H54 (cell line): Measurements from ENCODE around the gene CDH22.

ENCODE experiments used
- DNase-seq: peaks from one replicate; pipeline ENCODE4 v3.0.0; 2011; ENCODE audit warnings: low spot score, mixed read lengths; ENCODE audit not compliant: insufficient read length
- FAIRE-seq: peaks from 3 replicates; lab custom pipeline; 2011; peaks lifted over from hg19 to GRCh38; lab: Jason Lieb, UNC
- POLR2A ChIP-seq: IDR thresholded peaks from 2 replicates; pipeline ENCODE4 v1.6.1; 2011; ENCODE audit warnings: low read depth, mild to moderate bottlenecking, low read length

Gene CDH22

DNA sequence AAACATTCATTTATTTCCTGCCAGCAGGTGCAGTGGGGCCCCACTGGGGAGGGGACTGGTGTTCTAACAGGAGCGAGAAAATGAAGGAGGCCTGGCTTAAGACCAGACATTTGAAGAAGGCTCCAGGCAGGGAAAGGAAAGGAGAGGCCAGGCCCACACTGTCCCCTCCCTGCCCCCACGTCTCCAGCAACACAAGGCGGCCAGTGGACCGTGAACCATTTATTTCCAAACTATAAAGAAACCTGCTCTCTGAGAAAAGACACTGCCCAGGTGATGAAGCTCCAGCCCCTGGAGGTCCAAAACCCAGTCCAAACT, 41.4 kb upstream of the CDH22 start:
- DNase-seq (no peak), FAIRE-seq (no peak)
- TF ChIP-seq POLR2A: no peak

GRCh38 chr20:46349035-46349741, 40.9 kb upstream of the CDH22 start:
- TF ChIP-seq POLR2A: no peak
- no peak for FAIRE-seq

DNA sequence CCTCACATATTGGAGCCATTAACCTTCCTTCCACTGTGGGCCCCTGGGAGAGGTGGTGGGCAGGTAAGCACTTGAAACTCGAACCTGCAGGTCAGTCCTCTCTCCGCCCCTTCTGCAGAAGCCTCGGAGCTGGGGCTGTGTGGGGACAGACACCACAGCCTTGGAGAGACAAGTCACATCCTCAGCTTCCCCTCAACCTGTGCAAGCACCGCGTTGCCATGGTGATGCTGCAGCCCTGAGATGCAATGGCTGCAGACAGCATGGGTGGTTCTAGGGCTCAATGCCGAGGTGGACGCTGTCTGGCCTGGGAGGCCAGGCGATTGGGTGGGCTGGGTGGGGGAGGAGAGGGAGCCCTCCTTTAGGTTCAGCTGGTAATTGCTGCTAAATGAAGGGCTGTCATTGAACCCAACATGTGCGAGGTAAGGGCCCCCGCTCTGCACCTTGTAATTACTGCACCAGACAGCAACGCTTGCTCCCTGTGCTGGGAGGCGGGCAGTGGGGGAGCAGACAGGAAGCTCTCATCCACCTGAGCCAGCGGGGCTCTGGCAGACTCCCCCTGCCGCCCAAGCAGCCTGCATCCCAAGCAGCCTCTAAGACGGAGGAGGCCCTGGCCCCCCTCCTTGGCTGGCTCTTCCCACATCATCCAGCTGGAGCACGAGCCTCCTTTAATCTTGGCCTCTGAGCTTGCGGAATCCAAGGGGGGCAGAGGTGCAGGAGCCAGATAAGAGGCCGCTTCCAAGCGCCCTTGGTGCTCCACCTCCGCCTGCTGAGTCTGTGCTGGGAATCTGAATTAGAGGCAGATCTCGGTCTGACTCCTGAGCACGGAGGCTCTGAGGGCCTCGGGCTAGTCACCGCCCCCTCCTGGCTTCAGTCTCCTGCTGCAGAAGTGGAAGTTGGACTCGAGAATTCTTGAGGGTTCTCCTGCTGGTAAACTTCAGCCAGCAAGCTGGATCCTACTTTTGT, 39.8 kb upstream of the CDH22 start:
- no peak for TF ChIP-seq POLR2A
- FAIRE-seq: no peak
- DNase-seq: no peak

More at GRCh38 chr20:46349035-46349741, 40.9 kb upstream of the CDH22 start:
- DNase-seq: peak; percentile 69

DNA sequence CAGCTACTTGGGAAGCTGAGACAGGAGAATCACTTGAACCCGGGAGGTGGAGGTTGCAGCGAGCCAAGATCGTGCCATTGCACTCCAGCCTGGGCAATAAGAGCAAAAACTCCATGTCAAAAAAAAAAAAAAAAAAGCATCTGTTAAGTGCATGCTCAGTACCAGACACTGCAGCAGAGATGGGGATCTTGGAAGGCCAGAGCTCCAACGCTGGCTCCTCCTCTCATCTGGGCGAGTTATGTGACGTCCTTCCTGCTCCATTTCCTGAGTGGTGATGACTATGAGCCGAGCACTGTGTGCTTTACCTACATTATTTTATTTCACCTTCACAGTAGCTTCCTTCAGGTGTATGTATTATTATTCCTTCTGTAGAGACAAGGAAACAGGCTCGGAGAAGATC, 38.5 kb upstream of the CDH22 start:
- TF ChIP-seq POLR2A: no peak
- FAIRE-seq (no peak), DNase-seq (no peak)

DNA sequence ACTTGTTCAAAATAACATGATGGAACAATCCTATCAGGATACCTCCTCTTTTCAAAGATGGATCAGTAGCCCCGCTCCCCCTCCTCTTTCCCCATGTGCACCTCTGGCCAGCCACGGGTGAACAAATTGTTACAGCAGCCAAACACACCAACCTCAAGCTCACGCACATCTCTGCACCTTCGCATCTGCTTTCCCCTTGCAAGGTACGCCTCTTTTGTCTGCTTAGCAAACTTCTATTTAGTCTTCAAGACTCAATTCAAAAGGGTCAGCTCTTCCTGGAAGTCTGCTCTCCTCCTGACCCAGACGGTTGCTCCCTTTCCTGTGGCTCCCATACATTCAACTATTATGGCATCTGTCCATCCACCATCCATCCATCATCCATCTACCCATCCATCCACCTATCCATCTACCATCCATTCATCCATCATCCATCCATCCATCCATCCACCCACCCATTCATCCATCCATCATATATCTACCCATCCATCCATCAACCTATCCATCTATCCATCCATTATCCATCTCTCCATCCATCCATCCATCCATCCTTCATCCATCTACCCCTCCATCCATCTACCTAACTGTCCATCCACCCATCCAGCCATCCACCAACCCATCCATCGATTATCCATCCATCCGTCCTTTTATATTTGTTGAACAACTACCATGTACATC, 36.3 kb upstream of the CDH22 start:
- TF ChIP-seq POLR2A: no peak
- DNase-seq: no peak
- FAIRE-seq: no peak

DNA sequence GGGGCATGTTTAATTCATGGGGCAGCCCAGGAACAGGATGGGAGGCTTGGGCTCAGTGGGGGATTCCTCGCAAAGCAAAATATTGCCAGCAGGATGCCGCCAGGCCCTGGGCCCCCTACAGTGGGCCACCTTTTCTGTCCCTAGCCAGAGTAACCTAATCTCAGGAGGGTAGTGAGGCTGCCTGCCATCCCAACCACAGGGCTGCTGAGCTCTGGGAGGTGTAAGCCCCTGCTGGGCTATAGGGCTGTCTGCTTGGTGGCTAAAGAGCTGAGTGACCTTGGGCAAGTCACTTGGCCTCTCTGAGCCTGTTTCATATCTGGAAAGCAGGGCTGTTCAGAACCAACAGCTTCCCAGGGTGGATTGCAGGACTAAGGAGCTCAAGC, 35.7 kb upstream of the CDH22 start:
- no peak for FAIRE-seq
- no peak for DNase-seq
- no peak for TF ChIP-seq POLR2A

- FAIRE-seq: no peak
- DNase-seq: no peak
- TF ChIP-seq POLR2A: no peak
Observed at GRCh38 chr20:46343348-46343974, 35.2 kb upstream of the CDH22 start.

DNA sequence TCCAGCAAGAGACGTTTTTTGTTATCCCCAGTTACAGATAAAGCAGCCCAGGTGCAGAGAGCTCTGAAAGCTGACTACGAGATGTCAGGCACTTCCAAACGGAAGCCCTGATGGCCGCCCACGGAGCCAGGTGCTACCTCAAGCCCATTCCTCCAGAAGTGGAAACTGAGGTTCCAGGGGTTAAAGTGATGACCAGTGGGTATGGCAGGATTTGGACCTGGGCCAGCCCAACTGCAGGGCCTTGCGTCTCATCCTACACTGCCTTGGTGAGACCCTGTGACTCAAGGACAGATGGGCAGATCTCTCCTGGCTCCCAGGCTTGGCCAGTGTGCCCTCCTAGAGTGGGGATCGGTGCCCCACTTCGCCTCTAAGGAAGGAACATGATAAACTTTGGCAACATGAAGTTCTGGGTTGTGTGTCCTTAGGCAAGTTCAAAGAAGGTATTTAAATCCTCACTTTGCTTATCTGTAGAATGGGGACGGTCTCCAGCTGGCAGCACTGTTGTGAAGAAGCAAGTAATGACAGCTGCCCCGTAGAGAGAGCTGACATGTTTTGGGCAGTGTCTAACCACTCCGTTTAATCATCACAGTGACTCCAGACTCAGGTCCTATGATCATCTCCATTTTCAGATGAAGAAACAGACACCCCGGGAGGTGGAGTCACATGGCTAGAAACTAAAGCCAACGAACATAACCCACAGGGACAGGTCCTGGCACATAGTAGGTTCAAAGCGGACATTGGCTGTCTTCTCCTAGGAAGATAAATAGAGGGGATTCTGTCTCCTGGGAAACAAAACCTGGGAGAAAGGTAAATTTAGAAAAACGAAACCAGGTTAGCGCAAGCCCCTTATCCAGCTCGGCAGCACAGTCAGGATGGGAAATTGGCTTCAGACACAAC, 34.4 kb upstream of the CDH22 start:
- no peak for FAIRE-seq
- TF ChIP-seq POLR2A: no peak
- no peak for DNase-seq

DNA sequence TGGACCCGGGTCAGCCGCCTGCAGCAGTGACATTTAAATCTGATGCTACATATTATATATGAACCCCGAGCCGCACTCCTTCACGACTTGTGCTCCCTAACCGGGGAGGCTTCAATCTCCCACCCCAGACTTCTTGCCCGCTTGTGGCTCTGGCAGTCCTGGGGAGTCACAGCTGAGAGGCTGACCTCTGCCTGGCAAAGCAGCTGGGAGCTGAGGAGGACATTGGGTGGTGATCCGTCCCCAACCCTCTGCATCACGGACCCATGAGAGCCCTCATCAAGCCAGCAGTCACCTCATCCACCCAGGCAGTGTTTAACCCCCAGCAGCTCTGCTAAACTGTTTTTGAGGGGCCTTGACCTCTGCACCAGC, 33.7 kb upstream of the CDH22 start:
- DNase-seq: no peak
- no peak for FAIRE-seq

GRCh38 chr20:46341074-46342009, 33.0 kb upstream of the CDH22 start:
- no peak for TF ChIP-seq POLR2A
- no peak for FAIRE-seq

More for the DNA sequence above, 33.7 kb upstream of the CDH22 start:
- no peak for TF ChIP-seq POLR2A

DNA sequence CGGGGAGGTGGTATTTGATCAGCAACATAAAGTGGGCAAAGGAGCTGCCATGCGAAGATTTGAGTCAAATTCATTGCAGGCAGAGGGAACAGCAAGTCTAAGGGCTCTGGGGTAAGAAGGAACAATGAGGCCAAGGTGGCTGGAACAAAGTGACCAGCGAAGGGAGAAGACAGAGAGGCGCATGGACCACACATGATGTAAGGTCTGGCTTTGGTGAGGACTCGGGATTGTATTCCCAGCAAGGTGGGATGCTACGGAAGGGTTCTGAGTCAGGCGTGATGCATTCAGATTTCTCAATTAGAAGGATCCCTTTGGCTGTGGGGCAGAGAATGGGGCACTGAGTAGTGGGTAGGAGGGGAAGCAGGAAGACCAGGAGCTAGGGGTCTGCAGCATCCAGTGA, 30.7 kb upstream of the CDH22 start:
- no peak for TF ChIP-seq POLR2A
- FAIRE-seq (no peak), DNase-seq (no peak)

More at GRCh38 chr20:46341074-46342009, 33.0 kb upstream of the CDH22 start:
- DNase-seq: no peak

- DNase-seq: no peak
- TF ChIP-seq POLR2A: no peak
- no peak for FAIRE-seq
Observed at GRCh38 chr20:46336735-46337134, 28.4 kb upstream of the CDH22 start.
